ES-I3 (cell line): ENCODE results near the gene PHF23.

Experiments used
- H3K36me3 ChIP-seq: 2 replicates; pipeline ENCODE4 v1.6.1; 2013; ENCODE audit warnings: mild to moderate bottlenecking, low read length, control low read depth, moderate library complexity; ENCODE audit not compliant: insufficient read depth
- H3K4me1 ChIP-seq: 2 replicates; pipeline ENCODE4 v1.6.1; 2013; ENCODE audit warnings: mild to moderate bottlenecking, control low read depth, low read length; ENCODE audit not compliant: insufficient read depth
- H3K9ac ChIP-seq: 2 replicates; pipeline ENCODE4 v1.6.1; 2013; ENCODE audit warnings: low read depth, mild to moderate bottlenecking, low read length, moderate library complexity
- H3K9me3 ChIP-seq: 2 replicates; pipeline ENCODE4 v1.6.1; 2013; ENCODE audit warnings: mild to moderate bottlenecking, low read length, moderate library complexity; ENCODE audit not compliant: control insufficient read depth, insufficient read depth

Gene PHF23

GRCh38 chr17:7239091-7240027, at the start of gene PHF23:
PHF23 (minus strand) TSS chr17:7239457; CDS start chr17:7239279, 178 bp downstream.
- H3K9ac ChIP-seq: peak within 1 kb of the TSS; percentile 98
- peaks cover 18% of the 10 kb centered on the region for H3K4me1 ChIP-seq
- H3K9me3 ChIP-seq: no peaks in the 10 kb centered on the region
- H3K36me3 ChIP-seq: peaks cover 10% of the 10 kb centered on the region

- Histone ChIP-seq H3K4me1 (peaks cover 3% of the 10 kb centered on the region; the same call in 1 of the 2 replicates), H3K9me3 (no peaks in the 10 kb centered on the region), H3K36me3 (no peaks in the 10 kb centered on the region), H3K9ac (no peak overlapping the region)
These were observed 46.4 kb upstream of the PHF23 start for GRCh38 chr17:7285679-7286078.

- no peak overlapping the region for H3K9ac ChIP-seq
- H3K36me3 ChIP-seq: no peaks in the 10 kb centered on the region
- H3K4me1 ChIP-seq: peaks cover 3% of the 10 kb centered on the region; the same call in 1 of the 2 replicates
- H3K9me3 ChIP-seq: no peaks in the 10 kb centered on the region
These were observed 45.7 kb upstream of the PHF23 start for GRCh38 chr17:7284911-7285310.

DNA sequence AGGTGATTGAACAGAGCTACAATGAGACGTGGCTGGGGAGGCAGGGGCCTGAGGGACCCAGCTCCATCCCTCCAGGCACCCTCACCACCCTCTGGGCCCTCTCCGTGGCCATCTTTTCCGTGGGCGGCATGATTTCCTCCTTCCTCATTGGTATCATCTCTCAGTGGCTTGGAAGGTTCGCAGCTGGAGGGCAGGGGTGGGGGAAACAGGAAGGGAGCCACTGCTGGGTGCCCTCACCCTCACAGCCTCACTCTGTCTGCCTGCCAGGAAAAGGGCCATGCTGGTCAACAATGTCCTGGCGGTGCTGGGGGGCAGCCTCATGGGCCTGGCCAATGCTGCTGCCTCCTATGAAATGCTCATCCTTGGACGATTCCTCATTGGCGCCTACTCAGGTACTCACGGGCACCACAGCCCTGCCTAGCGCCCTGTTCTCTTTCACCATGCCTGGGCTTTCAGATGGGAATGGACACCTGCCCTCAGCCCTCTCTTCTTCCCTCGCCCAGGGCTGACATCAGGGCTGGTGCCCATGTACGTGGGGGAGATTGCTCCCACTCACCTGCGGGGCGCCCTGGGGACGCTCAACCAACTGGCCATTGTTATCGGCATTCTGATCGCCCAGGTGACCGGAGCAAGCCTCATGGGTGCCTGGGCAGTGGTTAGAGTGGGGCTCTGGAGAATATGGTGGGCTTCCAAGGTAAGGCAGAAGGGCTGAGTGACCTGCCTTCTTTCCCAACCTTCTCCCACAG, 44.4 kb upstream of the PHF23 start:
- H3K4me1 ChIP-seq: peaks cover 3% of the 10 kb centered on the region; the same call in 1 of the 2 replicates
- no peaks in the 10 kb centered on the region for H3K9me3 ChIP-seq
- H3K36me3 ChIP-seq: no peaks in the 10 kb centered on the region
- no peak overlapping the region for H3K9ac ChIP-seq

DNA sequence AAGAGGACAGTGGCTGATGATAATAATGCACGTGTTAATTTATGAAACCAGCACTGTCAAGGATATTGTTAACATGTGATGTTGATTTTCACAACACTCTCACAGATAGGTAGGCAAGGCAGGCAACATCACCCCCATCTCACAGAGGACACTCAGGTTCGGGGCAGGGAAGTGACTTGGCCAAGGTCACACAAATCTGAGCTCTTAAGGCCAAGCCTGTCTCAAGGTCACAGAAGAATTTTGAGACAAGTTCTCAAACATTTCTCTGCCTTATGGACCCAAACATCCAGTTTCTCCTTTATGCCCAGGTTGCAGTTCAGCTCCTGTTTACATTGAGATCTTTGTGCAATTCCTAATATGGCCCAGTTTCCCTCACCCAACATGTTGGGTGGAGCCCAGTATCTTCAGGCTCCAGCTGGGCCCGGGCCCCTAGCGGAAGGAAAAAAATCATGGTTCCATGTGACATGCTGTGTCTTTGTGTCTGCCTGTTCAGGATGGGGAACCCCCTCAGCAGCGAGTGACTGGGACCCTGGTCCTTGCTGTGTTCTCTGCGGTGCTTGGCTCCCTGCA, 43.6 kb upstream of the PHF23 start:
- Histone ChIP-seq H3K9me3 (no peaks in the 10 kb centered on the region), H3K4me1 (peaks cover 3% of the 10 kb centered on the region; the same call in 1 of the 2 replicates), H3K9ac (peak overlapping the region; percentile 67), H3K36me3 (no peaks in the 10 kb centered on the region)

- H3K36me3 ChIP-seq: no peaks in the 10 kb centered on the region
- peak overlapping the region; percentile 67 for H3K9ac ChIP-seq
- H3K9me3 ChIP-seq: no peaks in the 10 kb centered on the region
- peaks cover 3% of the 10 kb centered on the region; the same call in 1 of the 2 replicates for H3K4me1 ChIP-seq
These were observed 42.9 kb upstream of the PHF23 start for GRCh38 chr17:7281953-7282751.

DNA sequence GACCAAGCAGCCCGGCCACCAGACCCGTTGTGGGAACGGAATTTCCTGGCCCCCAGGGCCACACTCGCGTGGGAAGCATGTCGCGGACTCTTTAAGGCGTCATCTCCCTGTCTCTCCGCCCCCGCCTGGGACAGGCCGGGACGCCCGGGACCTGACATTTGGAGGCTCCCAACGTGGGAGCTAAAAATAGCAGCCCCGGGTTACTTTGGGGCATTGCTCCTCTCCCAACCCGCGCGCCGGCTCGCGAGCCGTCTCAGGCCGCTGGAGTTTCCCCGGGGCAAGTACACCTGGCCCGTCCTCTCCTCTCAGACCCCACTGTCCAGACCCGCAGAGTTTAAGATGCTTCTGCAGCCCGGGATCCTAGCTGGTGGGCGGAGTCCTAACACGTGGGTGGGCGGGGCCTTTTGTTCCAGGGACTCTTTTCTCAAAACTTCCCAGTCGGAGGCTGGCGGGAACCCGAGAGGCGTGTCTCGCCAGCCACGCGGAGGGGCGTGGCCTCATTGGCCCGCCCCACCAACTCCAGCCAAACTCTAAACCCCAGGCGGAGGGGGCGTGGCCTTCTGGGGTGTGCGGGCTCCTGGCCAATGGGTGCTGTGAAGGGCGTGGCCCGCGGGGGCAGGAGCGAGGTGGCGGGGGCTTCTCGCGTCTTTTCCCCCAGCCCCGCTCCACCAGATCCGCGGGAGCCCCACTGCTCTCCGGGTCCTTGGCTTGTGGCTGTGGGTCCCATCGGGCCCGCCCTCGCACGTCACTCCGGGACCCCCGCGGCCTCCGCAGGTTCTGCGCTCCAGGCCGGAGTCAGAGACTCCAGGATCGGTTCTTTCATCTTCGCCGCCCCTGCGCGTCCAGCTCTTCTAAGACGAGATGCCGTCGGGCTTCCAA, 42.1 kb upstream of the PHF23 start, which contains the start of gene SLC2A4:
Gene SLC2A4 (plus strand): TSS at position 645 of the 879 bp plus-strand sequence. CDS start 217 bp downstream, at position 862.
- Histone ChIP-seq H3K4me1 (peaks cover 3% of the 10 kb centered on the region; the same call in 1 of the 2 replicates), H3K36me3 (no peaks in the 10 kb centered on the region), H3K9me3 (no peaks in the 10 kb centered on the region), H3K9ac (peak within 1 kb of the TSS; percentile 67)

DNA sequence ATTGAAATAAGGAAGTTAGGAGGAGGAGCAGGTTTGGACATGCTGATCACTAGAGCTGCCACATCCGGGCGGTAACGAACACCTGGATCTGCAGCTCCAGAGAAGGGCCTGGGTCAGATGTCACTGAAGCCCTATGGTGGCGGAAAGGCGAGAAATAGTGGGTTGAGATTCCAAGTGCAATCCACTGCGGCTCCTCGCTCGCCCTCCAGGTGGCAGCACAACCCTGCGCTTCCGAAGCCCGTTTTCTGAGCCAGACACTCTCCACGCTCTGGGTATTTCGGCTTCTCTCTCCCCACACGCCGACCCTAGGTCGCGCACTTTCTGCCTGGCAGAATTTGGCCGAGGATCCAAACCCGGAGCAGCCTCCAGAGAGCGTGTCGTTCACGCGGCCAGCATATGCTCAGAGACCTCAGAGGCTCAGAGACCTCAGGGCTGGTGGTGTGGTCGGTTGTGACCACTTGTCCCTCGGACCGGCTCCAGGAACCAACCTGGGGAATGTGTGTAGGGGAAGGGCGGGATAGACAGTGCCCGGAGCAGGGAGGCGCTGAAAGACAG, 41.3 kb upstream of the PHF23 start:
- Histone ChIP-seq H3K9me3 (no peaks in the 10 kb centered on the region), H3K9ac (peak overlapping the region; percentile 35), H3K4me1 (peaks cover 3% of the 10 kb centered on the region; the same call in 1 of the 2 replicates), H3K36me3 (no peaks in the 10 kb centered on the region)

GRCh38 chr17:7279448-7279847, 40.2 kb upstream of the PHF23 start:
- no peaks in the 10 kb centered on the region for H3K9me3 ChIP-seq
- H3K36me3 ChIP-seq: no peaks in the 10 kb centered on the region
- peak overlapping the region; percentile 32 for H3K9ac ChIP-seq
- peaks cover 3% of the 10 kb centered on the region; the same call in 1 of the 2 replicates for H3K4me1 ChIP-seq

DNA sequence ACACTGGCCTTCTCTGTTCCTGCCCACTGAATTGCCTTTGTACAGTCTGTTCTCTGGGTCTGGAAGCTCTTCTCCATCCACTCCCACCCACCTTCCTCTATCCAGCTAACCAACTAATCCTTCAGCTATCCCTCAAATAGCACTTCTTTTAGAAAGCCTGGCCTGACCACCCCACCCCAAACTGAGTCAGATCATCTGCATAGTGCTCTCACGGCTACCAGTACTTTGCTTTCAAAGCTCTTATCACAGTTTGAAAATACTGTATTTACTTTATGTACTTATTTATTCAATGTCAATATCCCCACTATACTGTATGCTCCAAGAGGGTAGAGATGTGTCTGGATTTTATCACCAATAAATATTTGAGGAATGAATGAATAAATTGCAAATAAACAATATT, 27.5 kb upstream of the PHF23 start:
- Histone ChIP-seq H3K4me1 (peaks cover 13% of the 10 kb centered on the region; the same call in 1 of the 2 replicates), H3K9ac (no peak overlapping the region; the same call in 1 of the 2 replicates), H3K9me3 (no peaks in the 10 kb centered on the region), H3K36me3 (no peaks in the 10 kb centered on the region)

GRCh38 chr17:7263801-7264078, 24.5 kb upstream of the PHF23 start:
- peak overlapping the region; percentile 94; the same call in 1 of the 2 replicates for H3K9ac ChIP-seq
- H3K36me3 ChIP-seq: peaks cover 6% of the 10 kb centered on the region; the same call in 1 of the 2 replicates
- peaks cover 13% of the 10 kb centered on the region; the same call in 1 of the 2 replicates for H3K4me1 ChIP-seq
- no peaks in the 10 kb centered on the region for H3K9me3 ChIP-seq

DNA sequence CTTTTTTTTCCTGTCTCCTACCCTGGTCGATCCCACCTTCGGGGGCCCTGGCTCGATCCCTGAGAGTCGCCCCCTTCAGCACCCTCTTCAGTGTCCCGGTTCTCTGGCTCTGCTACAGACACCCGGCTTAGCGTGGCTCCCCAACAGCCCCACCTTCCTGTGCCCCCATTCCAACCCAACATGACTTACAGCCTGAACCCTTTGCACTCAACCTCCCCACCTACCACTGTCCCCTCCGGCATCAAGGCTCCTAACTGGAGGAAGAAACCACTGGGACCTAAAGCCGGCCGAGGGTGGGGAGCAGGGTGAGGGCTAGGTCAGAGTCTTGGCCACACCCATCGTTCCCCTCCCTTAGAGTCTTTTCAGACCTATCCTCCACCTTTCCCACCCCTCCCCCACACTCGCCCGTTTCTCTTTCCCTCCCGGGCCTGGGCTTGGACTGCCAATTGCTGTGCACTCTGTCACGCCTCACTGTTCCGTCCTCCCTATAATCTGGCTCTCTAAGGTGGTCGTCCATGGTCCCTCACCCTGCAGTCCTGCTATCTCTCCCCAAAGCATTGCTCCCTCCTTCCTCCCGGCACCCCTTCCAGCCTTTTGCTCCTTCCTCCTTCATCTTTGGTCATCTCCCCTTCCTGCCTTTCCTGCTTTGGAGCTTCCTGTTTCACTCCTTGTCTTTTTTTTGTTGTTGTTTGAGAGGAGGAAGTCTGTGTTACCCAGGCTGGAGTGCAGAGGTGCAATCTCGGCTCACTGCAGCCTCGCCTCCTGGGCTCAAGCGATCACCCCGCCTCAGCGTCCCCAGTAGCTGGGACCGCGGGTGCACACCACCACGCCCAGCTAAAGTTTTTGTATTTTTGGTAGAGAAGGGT, 23.9 kb upstream of the PHF23 start:
- H3K4me1 ChIP-seq: peaks cover 13% of the 10 kb centered on the region; the same call in 1 of the 2 replicates
- H3K9me3 ChIP-seq: no peaks in the 10 kb centered on the region
- H3K36me3 ChIP-seq: peaks cover 7% of the 10 kb centered on the region; the same call in 1 of the 2 replicates
- peak overlapping the region; percentile 94 for H3K9ac ChIP-seq
